Measurements from ENCODE around the gene COL6A1.

- no peak for TF ChIP-seq CTCF (IDR thresholded peaks at IDR 0.05; ENCODE audit: extremely low read depth in 1 of 2, insufficient read depth in 1 of 2, low read depth in 1 of 2, low read length in 2 of 2)
- no peak for TF ChIP-seq POLR2A (IDR thresholded peaks at IDR 0.05; ENCODE audit: low read depth, low read length)
- no peak for TF ChIP-seq EZH2 (IDR thresholded peaks at IDR 0.05; ENCODE audit: borderline replicate concordance, low read depth, low read length, severe bottlenecking)
- TF ChIP-seq MAX (IDR thresholded peaks at IDR 0.05; ENCODE audit: insufficient read depth, insufficient read length), result no peak
- TF ChIP-seq POLR2AphosphoS5 (IDR thresholded peaks at IDR 0.05; ENCODE audit: insufficient read depth, low read depth, low read length), result no peak
- TF ChIP-seq GATA2 (IDR thresholded peaks at IDR 0.05; ENCODE audit: insufficient read depth, insufficient read length, low read depth, low read length), result no peak
These were observed 5.6 kb downstream of the COL6A1 start for GRCh38 chr21:45987121-45987711.

All from endothelial cell of umbilical vein (primary cell).